Sigmoid colon (tissue), 7 donors: ENCODE data around the gene RNASEH2C. TPM values are rescaled to one million over a fixed set of nuclear protein-coding genes. Genes with fewer than 3 reads are reported as not detected.
"Not testable (repeated sequence)": the region's sequence is repeated elsewhere in the genome, so short reads cannot be mapped to it uniquely, and the experiment has no call there.

Experiments
- DNase-seq: peaks from one replicate; pipeline ENCODE4 v3.0.0-alpha.2; 2019
- H3K27ac ChIP-seq, 4 donors: fragments of 200-600 bp; sonication (generic); one replicate each; pipeline ENCODE4 v1.5.1; 2016 to 2019; ENCODE audit warnings: mild to moderate bottlenecking in 1 of 4
- H3K27me3 ChIP-seq, 3 donors: fragments of 200-600 bp; sonication (generic); one replicate each; pipeline ENCODE4 v1.5.1; 2019; ENCODE audit warnings: mild to moderate bottlenecking in 1 of 3
- H3K36me3 ChIP-seq, 4 donors: fragments of 200-600 bp; sonication (generic); one replicate each; pipeline ENCODE4 v1.5.1; 2016 to 2019
- H3K4me1 ChIP-seq, 4 donors: fragments of 200-600 bp; sonication (generic); one replicate each; pipeline ENCODE4 v1.5.1; 2017 to 2019
- H3K4me3 ChIP-seq, 4 donors: fragments of 200-600 bp; sonication (generic); one replicate each; pipeline ENCODE4 v1.5.1; 2017 to 2019; ENCODE audit warnings: mild to moderate bottlenecking in 2 of 4, moderate library complexity in 1 of 4
- H3K9me3 ChIP-seq, 4 donors: fragments of 200-600 bp in 3 of 4; sonication (generic) in 3 of 4; one replicate each; pipeline versions ENCODE4 v1.5.1 to v1.6.1; 2013 to 2019
- EP300 ChIP-seq, 4 donors: sonication (generic); formaldehyde crosslinking; IDR thresholded peaks; one replicate each; pipeline ENCODE4 v1.6.1; 2017; ENCODE audit warnings: antibody characterized with exemption in 4 of 4
- POLR2A ChIP-seq, 2 donors: fragments of 450-650 bp; IDR thresholded peaks; one replicate each; pipeline ENCODE4 v1.6.1; 2016; ENCODE audit warnings: antibody characterized with exemption in 2 of 2, mild to moderate bottlenecking in 2 of 2, moderate library complexity in 2 of 2
- POLR2AphosphoS5 ChIP-seq, 4 donors: sonication (generic); formaldehyde crosslinking; IDR thresholded peaks; one replicate each; pipeline ENCODE4 v1.6.1; 2017; ENCODE audit warnings: antibody characterized with exemption in 4 of 4
- WGBS, 2 donors: extraction: QIAGEN DNeasy Blood & Tissue Kit; methylation state at CpG; one replicate each; pipeline ENCODE4 v1.1.7; 2013; 5-methylcytosine and 5-hydroxymethylcytosine counted together
- intact Hi-C: fragments of 100-400 bp; cut with DNase I; formaldehyde crosslinking; loops from one replicate; pipeline ENCODE4 v1.15.1; 2023
- polyA plus RNA-seq, 3 donors: library from polyadenylated mRNA; stranded (reverse); fragments of 200-250 nt; gene quantifications; one replicate each; pipeline ENCODE4 v1.2.3, GENCODE V29; 2013
- total RNA-seq, 4 donors: library from RNA; depleted of rRNA; stranded (reverse); fragments of >200 nt; gene quantifications; one replicate each; pipeline ENCODE4 v1.1.0, GENCODE V29; 2016
- TF ChIP-seq, protein P1 (sequence below), 4 experiments: fragments of 450-650 bp in 3 of 4; fragments of 200-600 bp in 1 of 4; IDR thresholded peaks; one replicate each; pipeline ENCODE4 v1.5.1; 2016 to 2019; ENCODE audit warnings: antibody characterized with exemption in 4 of 4, mild to moderate bottlenecking in 3 of 4, moderate library complexity in 2 of 4
- donor health status: healthy with polysubstance abuse.
- donor health status: Bipolar disorder and iron deficiency.
- donor health status: healthy.

Gene RNASEH2C
- total and polyA plus RNA-seq, 7 donors = 45.6 to 168 (median 120) TPM

DNA sequence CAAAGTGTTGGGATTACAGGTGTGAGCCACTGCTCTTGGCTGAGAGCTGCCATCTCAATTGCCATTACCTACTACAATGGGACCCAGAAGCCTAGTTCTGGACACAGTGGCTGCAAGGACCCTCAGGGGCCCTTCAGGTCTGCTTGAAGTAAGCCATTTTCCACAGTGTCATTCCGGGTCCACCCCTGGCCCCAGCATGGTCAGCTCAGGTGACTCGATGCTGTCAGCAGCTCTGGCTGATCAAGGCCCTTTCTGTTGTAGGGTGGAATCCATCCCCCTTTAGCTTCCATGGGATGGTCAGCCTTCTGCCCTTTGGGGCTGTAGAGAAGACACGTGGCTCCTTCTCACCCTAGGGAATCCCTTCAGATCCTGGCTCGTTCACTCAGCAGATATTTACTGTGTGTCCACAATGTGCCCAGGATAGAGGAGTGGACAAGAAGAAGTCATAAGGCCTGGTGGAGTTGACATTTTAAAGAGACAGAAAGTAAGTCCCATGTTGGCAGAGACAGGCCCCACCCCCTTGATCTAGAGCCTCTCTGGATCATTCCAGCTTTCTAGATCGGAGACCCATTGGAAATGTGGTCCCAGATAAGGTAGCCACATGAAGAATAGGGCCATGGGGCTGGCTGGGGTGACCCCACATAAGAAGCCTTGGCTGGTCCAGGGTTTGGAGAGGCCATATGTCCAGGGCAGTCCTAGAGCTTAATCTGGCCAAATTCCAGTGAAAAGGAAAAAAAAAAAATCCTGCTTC, 23.6 kb downstream of the RNASEH2C start:
- no peaks in the 10 kb centered on the region for H3K27me3 ChIP-seq
- H3K4me1 ChIP-seq = peaks cover 0 to 9% (median 7%) of the 10 kb centered on the region in 4 donors
- intact Hi-C loops = no loop called here
- DNase-seq = no peak
- TF ChIP-seq POLR2A (IDR thresholded peaks at IDR 0.05) (no peak), POLR2AphosphoS5 (IDR thresholded peaks at IDR 0.05) (no peak), EP300 (IDR thresholded peaks at IDR 0.05) (no peak)
- TF ChIP-seq, protein P1, sequence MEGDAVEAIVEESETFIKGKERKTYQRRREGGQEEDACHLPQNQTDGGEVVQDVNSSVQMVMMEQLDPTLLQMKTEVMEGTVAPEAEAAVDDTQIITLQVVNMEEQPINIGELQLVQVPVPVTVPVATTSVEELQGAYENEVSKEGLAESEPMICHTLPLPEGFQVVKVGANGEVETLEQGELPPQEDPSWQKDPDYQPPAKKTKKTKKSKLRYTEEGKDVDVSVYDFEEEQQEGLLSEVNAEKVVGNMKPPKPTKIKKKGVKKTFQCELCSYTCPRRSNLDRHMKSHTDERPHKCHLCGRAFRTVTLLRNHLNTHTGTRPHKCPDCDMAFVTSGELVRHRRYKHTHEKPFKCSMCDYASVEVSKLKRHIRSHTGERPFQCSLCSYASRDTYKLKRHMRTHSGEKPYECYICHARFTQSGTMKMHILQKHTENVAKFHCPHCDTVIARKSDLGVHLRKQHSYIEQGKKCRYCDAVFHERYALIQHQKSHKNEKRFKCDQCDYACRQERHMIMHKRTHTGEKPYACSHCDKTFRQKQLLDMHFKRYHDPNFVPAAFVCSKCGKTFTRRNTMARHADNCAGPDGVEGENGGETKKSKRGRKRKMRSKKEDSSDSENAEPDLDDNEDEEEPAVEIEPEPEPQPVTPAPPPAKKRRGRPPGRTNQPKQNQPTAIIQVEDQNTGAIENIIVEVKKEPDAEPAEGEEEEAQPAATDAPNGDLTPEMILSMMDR (IDR thresholded peaks at IDR 0.05) = no peak
- H3K36me3 ChIP-seq = no peaks in the 10 kb centered on the region
- no peak overlapping the region for H3K27ac ChIP-seq
- no peaks in the 10 kb centered on the region for H3K9me3 ChIP-seq
- H3K4me3 ChIP-seq = no peak overlapping the region
- WGBS, 2 donors = 88 to 89% methylated on average over 5 of the region's 5 CpGs

DNA sequence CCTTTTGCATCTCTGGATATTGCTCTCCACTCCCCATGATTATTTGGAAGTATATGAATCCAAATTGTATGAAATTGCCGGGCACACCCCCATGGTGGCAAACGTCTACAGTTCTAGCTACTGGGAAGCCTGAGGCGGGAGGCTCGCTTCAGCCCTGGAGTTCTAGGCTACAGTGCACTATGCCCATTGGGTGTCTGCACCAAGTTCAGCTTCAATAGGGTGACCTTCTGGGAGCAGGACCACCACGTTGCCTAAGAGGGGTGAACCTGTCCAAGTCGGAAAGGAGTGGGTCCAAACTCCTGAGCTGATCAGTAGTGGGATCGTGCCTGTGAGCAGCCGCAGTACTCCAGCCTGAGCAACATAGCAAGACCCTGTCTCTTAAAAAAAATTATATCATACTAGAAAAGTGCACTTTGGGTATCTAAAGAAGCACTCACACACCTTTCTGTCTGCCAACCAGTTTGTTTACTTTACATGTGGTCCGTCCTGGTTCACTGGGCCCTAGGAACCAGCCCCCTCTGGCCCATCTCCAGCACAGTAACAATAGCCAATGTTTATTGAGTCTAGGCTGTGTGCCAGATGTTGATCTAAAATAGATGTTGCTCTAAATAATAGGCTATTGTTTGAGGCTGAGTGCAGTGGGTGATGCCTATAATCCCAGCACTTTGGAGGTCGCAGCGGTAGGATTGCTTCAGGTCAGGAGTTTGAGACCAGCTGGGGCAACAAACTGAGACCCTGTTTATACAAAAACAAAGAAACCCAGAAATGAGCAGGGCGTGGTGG, 24.9 kb downstream of the RNASEH2C start:
- WGBS, 2 donors = 17 to 68% methylated on average over 12 of the region's 12 CpGs

DNA sequence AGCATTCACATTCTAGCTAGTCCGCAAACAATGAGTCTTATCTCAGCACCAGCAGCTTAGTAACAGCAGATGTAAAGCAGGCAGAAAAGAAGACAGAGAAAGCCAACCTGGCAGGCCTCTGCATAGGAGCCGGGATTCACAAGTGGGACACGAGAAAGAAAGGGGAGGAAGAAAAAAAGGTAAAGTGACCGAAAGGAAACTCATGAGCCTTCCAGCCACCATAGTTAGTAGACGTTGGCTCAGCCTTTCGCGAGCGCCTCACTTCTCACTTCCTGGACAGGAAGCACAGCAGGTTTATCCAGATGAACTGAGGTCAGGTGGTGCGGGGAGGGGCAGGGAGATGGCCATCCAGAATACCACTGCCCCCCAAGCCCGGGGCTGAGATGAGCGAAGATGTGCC, 28.2 kb downstream of the RNASEH2C start:
- no peak for TF ChIP-seq POLR2AphosphoS5 (IDR thresholded peaks at IDR 0.05)
- no peak for TF ChIP-seq POLR2A (IDR thresholded peaks at IDR 0.05)
- TF ChIP-seq, protein P1 (IDR thresholded peaks at IDR 0.05) = no peak
- no peak for TF ChIP-seq EP300 (IDR thresholded peaks at IDR 0.05)
- peaks cover 0 to 9% (median 7%) of the 10 kb centered on the region in 4 donors for H3K4me1 ChIP-seq
- 47 to 71% methylated on average over 11 of the region's 11 CpGs for WGBS, 2 donors
- no peak for DNase-seq
- H3K4me3 ChIP-seq = no peak overlapping the region
- H3K9me3 ChIP-seq = no peaks in the 10 kb centered on the region
- no peak overlapping the region for H3K27ac ChIP-seq
- H3K36me3 ChIP-seq = no peaks in the 10 kb centered on the region
- intact Hi-C loops = no loop called here
- no peaks in the 10 kb centered on the region for H3K27me3 ChIP-seq

More for the DNA sequence above, 24.9 kb downstream of the RNASEH2C start:
- intact Hi-C loops = no loop called here
- Histone ChIP-seq H3K4me3 (no peak overlapping the region), H3K9me3 (no peaks in the 10 kb centered on the region), H3K4me1 (peaks cover 0 to 9% (median 7%) of the 10 kb centered on the region in 4 donors), H3K27ac (no peak overlapping the region), H3K27me3 (no peaks in the 10 kb centered on the region), H3K36me3 (no peaks in the 10 kb centered on the region)
- no peak for DNase-seq
- TF ChIP-seq, protein P1 (IDR thresholded peaks at IDR 0.05) = no peak
- TF ChIP-seq POLR2A (IDR thresholded peaks at IDR 0.05) (no peak), POLR2AphosphoS5 (IDR thresholded peaks at IDR 0.05) (no peak), EP300 (IDR thresholded peaks at IDR 0.05) (no peak)

DNA sequence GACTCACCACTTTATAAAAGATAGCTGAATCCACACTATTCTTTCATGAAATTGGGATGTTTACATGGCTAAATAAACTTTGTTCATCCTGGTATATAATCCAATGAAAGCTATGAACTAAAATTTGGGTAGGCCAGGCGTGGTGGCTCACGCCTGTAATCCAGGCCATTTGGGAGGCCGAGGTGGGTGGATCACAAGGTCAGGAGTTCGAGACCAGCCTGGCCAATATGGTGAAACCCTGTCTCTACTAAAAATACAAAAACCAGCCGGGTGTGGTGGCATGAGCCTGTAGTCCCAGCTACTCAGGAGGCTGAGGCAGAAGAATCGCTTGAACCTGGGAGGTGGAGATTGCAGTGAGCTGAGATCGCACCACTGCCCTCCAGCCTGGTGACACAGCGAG, 28.8 kb downstream of the RNASEH2C start:
- DNase-seq, intact Hi-C loops, H3K4me1 ChIP-seq, H3K36me3 ChIP-seq, H3K4me3 ChIP-seq, H3K27ac ChIP-seq, H3K9me3 ChIP-seq, H3K27me3 ChIP-seq: not testable (repeated sequence)
- 87 to 96% methylated on average over 8 of the region's 8 CpGs for WGBS, 2 donors

DNA sequence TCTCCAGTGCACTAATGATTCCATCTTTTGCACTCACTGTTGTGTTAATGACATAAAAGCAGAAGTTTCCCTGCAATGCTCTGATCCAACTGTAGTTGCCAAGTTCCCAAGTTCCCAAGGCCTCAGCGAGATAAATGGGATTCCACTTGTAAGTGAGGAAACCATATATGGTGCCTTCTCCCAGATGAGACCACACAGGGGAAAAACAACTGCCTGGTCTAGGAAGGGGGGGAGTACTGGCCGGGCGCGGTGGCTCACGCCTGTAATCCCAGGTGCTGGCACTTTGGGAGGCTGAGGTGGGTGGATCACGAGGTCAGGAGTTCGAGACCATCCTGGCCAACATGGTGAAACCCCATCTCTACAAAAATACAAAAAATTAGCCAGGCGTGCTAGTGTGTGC, 34.6 kb downstream of the RNASEH2C start:
- Histone ChIP-seq H3K4me3 (no peak overlapping the region), H3K36me3 (no peaks in the 10 kb centered on the region), H3K27ac (peak overlapping the region; percentile 17 to 75 (median 58)), H3K4me1 (peaks cover 0 to 13% (median 9%) of the 10 kb centered on the region in 4 donors), H3K9me3 (no peaks in the 10 kb centered on the region), H3K27me3 (no peaks in the 10 kb centered on the region)
- WGBS, 2 donors = 86 to 87% methylated on average over 8 of the region's 8 CpGs
- peak; percentile 74 for DNase-seq
- intact Hi-C loops = no loop called here
- TF ChIP-seq POLR2AphosphoS5 (IDR thresholded peaks at IDR 0.05) (peak in 2 of 4 donors; percentile 12 to 13), POLR2A (IDR thresholded peaks at IDR 0.05) (no peak), EP300 (IDR thresholded peaks at IDR 0.05) (no peak)
- TF ChIP-seq, protein P1 (IDR thresholded peaks at IDR 0.05) = peak in 1 of 4 experiments; percentile 14

DNA sequence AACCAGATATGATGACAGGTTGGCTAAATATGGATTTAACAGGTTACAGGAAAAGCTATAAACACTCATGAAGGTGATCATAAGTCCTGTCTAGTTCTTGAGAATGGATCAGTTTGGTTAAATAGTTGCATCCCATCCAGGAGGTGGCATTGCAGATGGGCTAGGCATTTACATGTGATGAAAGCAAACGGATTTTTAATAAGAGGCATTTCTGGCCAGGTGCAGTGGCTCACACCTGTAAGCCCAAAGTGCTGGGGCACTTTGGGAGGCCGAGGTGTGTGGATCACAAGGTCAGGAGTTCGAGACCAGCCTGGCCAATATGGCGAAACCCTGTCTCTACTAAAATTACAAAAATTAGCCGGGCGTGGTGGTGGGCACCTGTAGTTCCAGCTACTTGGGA, 37.1 kb downstream of the RNASEH2C start:
- H3K27ac ChIP-seq, H3K27me3 ChIP-seq, intact Hi-C loops, H3K4me3 ChIP-seq, H3K36me3 ChIP-seq, H3K9me3 ChIP-seq, DNase-seq: not testable (repeated sequence)
- WGBS, 2 donors = 87 to 89% methylated on average over 6 of the region's 6 CpGs
- peaks cover 0 to 13% (median 9%) of the 10 kb centered on the region in 4 donors for H3K4me1 ChIP-seq
